Upper lobe of left lung (tissue), 4 donors: ENCODE data around the gene NSD2.

Experiments
- CTCF ChIP-seq, 6 experiments: fragments of 450-650 bp in 4 of 6; fragments of 200-600 bp in 2 of 6; sonication (generic) in 2 of 6; IDR thresholded peaks; one replicate each; pipeline ENCODE4 v1.5.1; 2016 to 2019; ENCODE audit warnings: antibody characterized with exemption in 6 of 6
- EP300 ChIP-seq, 4 donors: sonication (generic); formaldehyde crosslinking; IDR thresholded peaks; one replicate each; pipeline ENCODE4 v1.5.1; 2017; ENCODE audit warnings: antibody characterized with exemption in 4 of 4, control low read depth in 2 of 4
- POLR2A ChIP-seq, 4 donors: fragments of 450-650 bp; IDR thresholded peaks; one replicate each; pipeline ENCODE4 v1.5.1; 2016 to 2017; ENCODE audit warnings: antibody characterized with exemption in 4 of 4, mild to moderate bottlenecking in 2 of 4
- POLR2AphosphoS5 ChIP-seq, 2 donors: sonication (generic); formaldehyde crosslinking; IDR thresholded peaks; one replicate each; pipeline ENCODE4 v1.5.1; 2017; ENCODE audit warnings: antibody characterized with exemption in 2 of 2

- no peak for TF ChIP-seq POLR2AphosphoS5 (IDR thresholded peaks at IDR 0.05)
- no peak for TF ChIP-seq CTCF (IDR thresholded peaks at IDR 0.05)
- no peak for TF ChIP-seq EP300 (IDR thresholded peaks at IDR 0.05)
- no peak for TF ChIP-seq POLR2A (IDR thresholded peaks at IDR 0.05)
Observed at GRCh38 chr4:1998296-1998695, 127.1 kb downstream of the NSD2 start.
